K562 (cell line): Measurements from ENCODE around the gene SYMPK. TPM values are rescaled to one million over a fixed set of nuclear protein-coding genes. Genes with fewer than 3 reads are reported as not detected.

Source experiments
- ADNP ChIP-seq: fragments of 200-800 bp; sonication (Bioruptor generic); IDR thresholded peaks from 2 replicates; pipeline ENCODE4 v1.6.1; 2016; ENCODE audit warnings: missing genetic modification characterization, missing compliant biosample characterization
- CAMTA2 ChIP-seq: fragments of 250-450 bp; sonication (Bioruptor Pico); conservative IDR thresholded peaks from 2 replicates; pipeline ENCODE4 v1.5.1; 2022
- DEAF1 ChIP-seq: fragments of 450-650 bp; formaldehyde crosslinking; IDR thresholded peaks from 2 replicates; pipeline ENCODE4 v1.4.0; 2020; ENCODE audit warnings: mild to moderate bottlenecking, moderate library complexity
- FOXP1 ChIP-seq: sonication (generic); formaldehyde crosslinking; IDR thresholded peaks from 2 replicates; pipeline ENCODE4 v1.8.0; 2022; ENCODE audit warnings: mild to moderate bottlenecking, missing genetic modification reagents
- HIVEP1 ChIP-seq: fragments of 250-450 bp; sonication (Bioruptor Pico); IDR thresholded peaks from 2 replicates; pipeline ENCODE4 v1.4.0; 2020; ENCODE audit warnings: mild to moderate bottlenecking
- NFIC ChIP-seq: fragments of 450-650 bp; IDR thresholded peaks from 2 replicates; pipeline ENCODE4 v1.6.1; 2017; ENCODE audit warnings: mild to moderate bottlenecking, inconsistent platforms
- ZNF263 ChIP-seq: sonication (generic); formaldehyde crosslinking; IDR thresholded peaks from 2 replicates; pipeline ENCODE4 v1.8.0; 2022; ENCODE audit warnings: mild to moderate bottlenecking, missing genetic modification reagents, borderline replicate concordance
- ZNF274 ChIP-seq: IDR thresholded peaks from 2 replicates; pipeline ENCODE4 v1.6.1; 2011; ENCODE audit warnings: low read depth, mild to moderate bottlenecking, low read length, moderate library complexity, borderline replicate concordance
- polyA plus RNA-seq, 8 experiments: library from polyadenylated mRNA; depleted of rRNA in 4 of 8; stranded (reverse) in 5 of 8; unstranded in 3 of 8; fragments of >200 nt; fragmentation: Nextera tagmentation in 2 of 8; fragmentation: Illumina TruSeq in 1 of 8; extraction: Ambion mirVana in 2 of 8; extraction: Trizol in 1 of 8; gene quantifications; 2 replicates each; pipeline versions ENCODE4 v1.2.1 to v1.2.3, GENCODE V29; 2011 to 2014; ENCODE audit warnings: inconsistent platforms in 1 of 8, missing spikeins in 1 of 8
- total RNA-seq, 7 experiments: library from RNA; depleted of rRNA in 6 of 7; stranded (reverse); fragments of >200 nt in 6 of 7; fragmentation: Illumina TruSeq in 2 of 7; extraction: Trizol in 2 of 7; gene quantifications; 2 replicates each; pipeline versions ENCODE4 v1.2.1 to v1.2.3, GENCODE V29; 2011 to 2021; ENCODE audit warnings: low replicate concordance in 1 of 7
- TF ChIP-seq, protein P1 (sequence below): sonication (generic); formaldehyde crosslinking; IDR thresholded peaks from 2 replicates; pipeline ENCODE4 v1.8.0; 2022; ENCODE audit warnings: mild to moderate bottlenecking, missing genetic modification reagents
- TF ChIP-seq, protein P2 (sequence below): fragments of 250-450 bp; sonication (Bioruptor Pico); IDR thresholded peaks from 2 replicates; pipeline ENCODE4 v1.8.0; 2021; ENCODE audit warnings: moderate library complexity, mild to moderate bottlenecking, inconsistent platforms
- TF ChIP-seq, protein P3 (sequence below): IDR thresholded peaks from 2 replicates; pipeline ENCODE4 v1.6.1; 2016; ENCODE audit warnings: missing genetic modification characterization, missing compliant biosample characterization
- TF ChIP-seq, protein P4 (sequence below), 2 experiments: IDR thresholded peaks; 2 replicates each; pipeline ENCODE4 v1.6.1; 2011; ENCODE audit warnings: borderline replicate concordance in 1 of 2, control low read depth in 1 of 2, low read depth in 1 of 2, low read length in 1 of 2, mild to moderate bottlenecking in 1 of 2, mixed read lengths in 1 of 2, moderate library complexity in 1 of 2; ENCODE audit not compliant: insufficient read depth in 1 of 2, insufficient read length in 1 of 2, poor library complexity in 1 of 2, severe bottlenecking in 1 of 2; ENCODE audit errors: extremely low read depth in 1 of 2
- TF ChIP-seq, protein P5 (sequence below): fragments of 450-650 bp; IDR thresholded peaks from 2 replicates; pipeline ENCODE4 v1.6.1; 2017; ENCODE audit warnings: mild to moderate bottlenecking, moderate library complexity

SYMPK gene
- total and polyA plus RNA-seq, 9 of the 15 experiments (the other 6 are each of a cell fraction or from before 2014, with no cell fraction given), result 0.73 to 95.5 (median 58.4) TPM

DNA sequence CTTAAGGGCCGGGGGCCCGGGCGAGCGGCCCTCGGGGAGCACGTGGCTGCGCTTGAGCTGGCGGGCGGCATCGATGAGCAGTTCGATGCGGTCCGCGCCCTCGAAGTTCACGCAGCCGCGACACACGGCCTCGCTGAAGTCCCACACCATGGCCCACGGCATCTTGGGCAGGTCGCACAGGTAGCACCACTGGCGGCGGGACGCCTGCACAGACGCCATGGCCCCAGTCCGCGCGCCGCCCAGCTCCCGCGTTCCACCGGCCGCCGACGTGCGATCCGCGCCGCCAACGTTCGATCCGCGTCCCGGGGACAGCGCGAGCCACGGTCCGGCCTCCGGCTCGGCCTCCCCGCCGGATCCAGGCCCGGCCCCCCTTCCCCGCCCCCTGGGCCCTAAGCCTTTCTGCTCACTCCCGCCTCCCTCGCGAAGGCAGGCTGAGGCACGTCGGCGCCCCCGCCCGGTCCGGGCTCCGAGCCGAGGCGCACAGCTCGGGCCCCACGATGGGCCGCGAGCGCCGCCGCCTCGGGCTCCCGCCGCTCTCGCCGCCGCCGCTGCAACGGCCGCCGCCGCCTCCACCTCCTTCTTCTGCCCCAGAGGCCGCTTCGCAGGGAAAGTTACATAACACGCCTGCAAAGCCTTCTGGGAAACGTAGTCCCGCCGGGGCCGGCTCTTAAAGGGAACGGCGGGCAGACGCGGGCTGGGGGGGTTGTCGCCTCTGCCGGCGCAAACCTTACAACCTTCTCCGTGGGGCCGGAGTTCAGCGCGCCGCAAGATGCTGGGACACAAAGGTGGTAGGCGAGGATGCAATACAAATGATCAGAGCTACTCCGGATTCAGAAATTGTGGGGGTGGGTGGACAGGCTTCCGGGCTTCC, 22.8 kb upstream of the SYMPK start, which contains the start of gene IRF2BP1 (continued):
- TF ChIP-seq, protein P1, sequence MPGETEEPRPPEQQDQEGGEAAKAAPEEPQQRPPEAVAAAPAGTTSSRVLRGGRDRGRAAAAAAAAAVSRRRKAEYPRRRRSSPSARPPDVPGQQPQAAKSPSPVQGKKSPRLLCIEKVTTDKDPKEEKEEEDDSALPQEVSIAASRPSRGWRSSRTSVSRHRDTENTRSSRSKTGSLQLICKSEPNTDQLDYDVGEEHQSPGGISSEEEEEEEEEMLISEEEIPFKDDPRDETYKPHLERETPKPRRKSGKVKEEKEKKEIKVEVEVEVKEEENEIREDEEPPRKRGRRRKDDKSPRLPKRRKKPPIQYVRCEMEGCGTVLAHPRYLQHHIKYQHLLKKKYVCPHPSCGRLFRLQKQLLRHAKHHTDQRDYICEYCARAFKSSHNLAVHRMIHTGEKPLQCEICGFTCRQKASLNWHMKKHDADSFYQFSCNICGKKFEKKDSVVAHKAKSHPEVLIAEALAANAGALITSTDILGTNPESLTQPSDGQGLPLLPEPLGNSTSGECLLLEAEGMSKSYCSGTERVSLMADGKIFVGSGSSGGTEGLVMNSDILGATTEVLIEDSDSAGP (CRISPR knock-in tag), result peak; percentile 98
- TF ChIP-seq, protein P2, sequence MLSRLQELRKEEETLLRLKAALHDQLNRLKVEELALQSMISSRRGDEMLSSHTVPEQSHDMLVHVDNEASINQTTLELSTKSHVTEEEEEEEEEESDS, result no peak
- TF ChIP-seq, protein P3, sequence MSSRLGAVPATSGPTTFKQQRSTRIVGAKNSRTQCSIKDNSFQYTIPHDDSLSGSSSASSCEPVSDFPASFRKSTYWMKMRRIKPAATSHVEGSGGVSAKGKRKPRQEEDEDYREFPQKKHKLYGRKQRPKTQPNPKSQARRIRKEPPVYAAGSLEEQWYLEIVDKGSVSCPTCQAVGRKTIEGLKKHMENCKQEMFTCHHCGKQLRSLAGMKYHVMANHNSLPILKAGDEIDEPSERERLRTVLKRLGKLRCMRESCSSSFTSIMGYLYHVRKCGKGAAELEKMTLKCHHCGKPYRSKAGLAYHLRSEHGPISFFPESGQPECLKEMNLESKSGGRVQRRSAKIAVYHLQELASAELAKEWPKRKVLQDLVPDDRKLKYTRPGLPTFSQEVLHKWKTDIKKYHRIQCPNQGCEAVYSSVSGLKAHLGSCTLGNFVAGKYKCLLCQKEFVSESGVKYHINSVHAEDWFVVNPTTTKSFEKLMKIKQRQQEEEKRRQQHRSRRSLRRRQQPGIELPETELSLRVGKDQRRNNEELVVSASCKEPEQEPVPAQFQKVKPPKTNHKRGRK (tag), result no peak
- TF ChIP-seq ZNF274, result no peak
- no peak for TF ChIP-seq HIVEP1
- no peak for TF ChIP-seq DEAF1 (CRISPR knock-in tag)
- TF ChIP-seq ZNF263 (CRISPR knock-in tag), result no peak; the same call in 1 of the 2 replicates
- peak; percentile 56 for TF ChIP-seq NFIC
- peak; percentile 47; the same call in 1 of the 2 replicates for TF ChIP-seq FOXP1
- TF ChIP-seq, protein P4, sequence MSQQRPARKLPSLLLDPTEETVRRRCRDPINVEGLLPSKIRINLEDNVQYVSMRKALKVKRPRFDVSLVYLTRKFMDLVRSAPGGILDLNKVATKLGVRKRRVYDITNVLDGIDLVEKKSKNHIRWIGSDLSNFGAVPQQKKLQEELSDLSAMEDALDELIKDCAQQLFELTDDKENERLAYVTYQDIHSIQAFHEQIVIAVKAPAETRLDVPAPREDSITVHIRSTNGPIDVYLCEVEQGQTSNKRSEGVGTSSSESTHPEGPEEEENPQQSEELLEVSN (IDR thresholded peaks at IDR 0.05; ENCODE audit: borderline replicate concordance in 1 of 2, extremely low read depth in 1 of 2, insufficient read depth in 1 of 2, insufficient read length in 1 of 2, low read depth in 1 of 2, low read length in 1 of 2, poor library complexity in 1 of 2, severe bottlenecking in 1 of 2), result peak; percentile 85 to 88
- TF ChIP-seq, protein P5, sequence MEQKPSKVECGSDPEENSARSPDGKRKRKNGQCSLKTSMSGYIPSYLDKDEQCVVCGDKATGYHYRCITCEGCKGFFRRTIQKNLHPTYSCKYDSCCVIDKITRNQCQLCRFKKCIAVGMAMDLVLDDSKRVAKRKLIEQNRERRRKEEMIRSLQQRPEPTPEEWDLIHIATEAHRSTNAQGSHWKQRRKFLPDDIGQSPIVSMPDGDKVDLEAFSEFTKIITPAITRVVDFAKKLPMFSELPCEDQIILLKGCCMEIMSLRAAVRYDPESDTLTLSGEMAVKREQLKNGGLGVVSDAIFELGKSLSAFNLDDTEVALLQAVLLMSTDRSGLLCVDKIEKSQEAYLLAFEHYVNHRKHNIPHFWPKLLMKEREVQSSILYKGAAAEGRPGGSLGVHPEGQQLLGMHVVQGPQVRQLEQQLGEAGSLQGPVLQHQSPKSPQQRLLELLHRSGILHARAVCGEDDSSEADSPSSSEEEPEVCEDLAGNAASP, result no peak
- TF ChIP-seq CAMTA2 (CRISPR knock-in tag), result 0 out of 2 replicates have a peak, but pooled peaks have one; percentile 46
- TF ChIP-seq ADNP, result no peak
